Measurements from ENCODE around the gene PIGO. TPM values are rescaled to one million over a fixed set of nuclear protein-coding genes. Genes with fewer than 3 reads are reported as not detected.
A peak's percentile ranks its signal among the peaks of the same experiment; 100 is the strongest.

PIGO gene
- total RNA-seq, 4 donors from 2014 or later: 14.9 to 30.5 (median 27.0) TPM

- Histone ChIP-seq H3K36me3 (peaks cover 0 to 29% (median 0%) of the 10 kb centered on the region in 3 donors), H3K9me3 (no peaks in the 10 kb centered on the region), H3K4me1 (peaks cover 0 to 23% (median 1%) of the 10 kb centered on the region in 4 donors)
These were observed 1.2 kb upstream of the PIGO start for GRCh38 chr9:35097573-35097972.

GRCh38 chr9:35091536-35091935 is 4.9 kb downstream of the PIGO start:
- H3K36me3 ChIP-seq: peaks cover 0 to 61% (median 0%) of the 10 kb centered on the region in 3 donors
- no peak overlapping the region for H3K4me3 ChIP-seq
- no peak for DNase-seq
- H3K9me3 ChIP-seq: no peaks in the 10 kb centered on the region
- H3K27me3 ChIP-seq: no peaks in the 10 kb centered on the region
- TF ChIP-seq POLR2A (IDR thresholded peaks at IDR 0.05): no peak
- TF ChIP-seq CTCF (IDR thresholded peaks at IDR 0.05): no peak
- H3K27ac ChIP-seq: no peak overlapping the region
- peaks cover 0 to 9% (median under 1%) of the 10 kb centered on the region in 4 donors for H3K4me1 ChIP-seq

More at GRCh38 chr9:35097573-35097972, 1.2 kb upstream of the PIGO start:
- H3K4me3 ChIP-seq: no peak overlapping the region
- no peak overlapping the region for H3K27ac ChIP-seq
- H3K27me3 ChIP-seq: no peaks in the 10 kb centered on the region
- no peak for TF ChIP-seq POLR2A (IDR thresholded peaks at IDR 0.05)
- TF ChIP-seq CTCF (IDR thresholded peaks at IDR 0.05): no peak
- no peak for DNase-seq

- no peak for DNase-seq
- Histone ChIP-seq H3K9me3 (no peaks in the 10 kb centered on the region), H3K4me1 (no peaks in the 10 kb centered on the region), H3K4me3 (no peak overlapping the region), H3K36me3 (peaks cover 0 to 61% (median 0%) of the 10 kb centered on the region in 3 donors), H3K27ac (no peak overlapping the region), H3K27me3 (no peaks in the 10 kb centered on the region)
- no peak for TF ChIP-seq POLR2A (IDR thresholded peaks at IDR 0.05)
- no peak for TF ChIP-seq CTCF (IDR thresholded peaks at IDR 0.05)
These were observed 7.0 kb downstream of the PIGO start for GRCh38 chr9:35089434-35089833.

- Histone ChIP-seq H3K36me3 (peaks cover 0 to 30% (median 0%) of the 10 kb centered on the region in 3 donors), H3K27me3 (no peaks in the 10 kb centered on the region), H3K4me3 (no peak overlapping the region), H3K27ac (no peak overlapping the region), H3K4me1 (peaks cover 0 to 7% (median 0%) of the 10 kb centered on the region in 4 donors), H3K9me3 (no peaks in the 10 kb centered on the region)
- TF ChIP-seq POLR2A (IDR thresholded peaks at IDR 0.05) (no peak), CTCF (IDR thresholded peaks at IDR 0.05) (no peak)
- no peak for DNase-seq
These were observed 11.3 kb downstream of the PIGO start for GRCh38 chr9:35085078-35085477.

- Histone ChIP-seq H3K4me1 (peaks cover 4 to 19% (median 8%) of the 10 kb centered on the region in 4 donors), H3K9me3 (no peaks in the 10 kb centered on the region), H3K27ac (peak within 1 kb of the TSS; percentile 46 to 89 (median 72)), H3K36me3 (no peaks in the 10 kb centered on the region), H3K4me3 (peak within 1 kb of the TSS; percentile 75 to 99 (median 78)), H3K27me3 (no peaks in the 10 kb centered on the region)
- TF ChIP-seq POLR2A (IDR thresholded peaks at IDR 0.05): no peak
- TF ChIP-seq CTCF (IDR thresholded peaks at IDR 0.05): no peak
- peak; percentile 88 to 95 (median 92) for DNase-seq
These were observed 16.7 kb downstream of the PIGO start, which contains the start of gene FANCG for GRCh38 chr9:35079426-35080341. FANCG (minus strand) TSS chr9:35079942; CDS start chr9:35079524, 418 bp downstream.
